ENCODE measurements around the gene GET3.

The GET3 gene

GRCh38 chr19:12727745-12728433 is 9.4 kb upstream of the GET3 start:
- H3K9ac ChIP-seq (ENCODE audit: low read length), result no peak overlapping the region
- TF ChIP-seq CTCF (IDR thresholded peaks at IDR 0.05; ENCODE audit: insufficient read depth, low read length, poor library complexity, severe bottlenecking), result no peak
- TF ChIP-seq EZH2phosphoT487 (conservative IDR thresholded peaks at IDR 0.05; ENCODE audit: low read length), result no peak
- H3K27me3 ChIP-seq (ENCODE audit: low read length), result no peaks in the 10 kb centered on the region
- H3F3A ChIP-seq (ENCODE audit: insufficient read depth), result peaks cover 13% of the 10 kb centered on the region
- H3K27ac ChIP-seq (ENCODE audit: low read depth, low read length), result no peak overlapping the region
- no peaks in the 10 kb centered on the region for H3K9me3 ChIP-seq (ENCODE audit: insufficient read depth, low read length)
- peaks cover 7% of the 10 kb centered on the region; the same call in 1 of the 2 replicates for H3K36me3 ChIP-seq (ENCODE audit: low read length)
- peaks cover 40% of the 10 kb centered on the region for H3K79me2 ChIP-seq (ENCODE audit: insufficient read depth, low read length)
- no peak overlapping the region for H2AFZ ChIP-seq (ENCODE audit: low read depth, low read length, severe bottlenecking)
- H3K4me2 ChIP-seq (ENCODE audit: low read depth, low read length, poor library complexity, severe bottlenecking), result no peak overlapping the region
- no peak overlapping the region for H3K4me3 ChIP-seq (ENCODE audit: insufficient read depth, low read length, poor library complexity, severe bottlenecking)
- H4K20me1 ChIP-seq (ENCODE audit: low read depth, low read length), result peaks cover 8% of the 10 kb centered on the region; the same call in 1 of the 2 replicates
- H3K9me2 ChIP-seq (replicated peaks; ENCODE audit: insufficient read depth, low read length), result no peaks in the 10 kb centered on the region

GRCh38 chr19:12730064-12730463 is 7.2 kb upstream of the GET3 start:
- Histone ChIP-seq H3K4me2 (ENCODE audit: low read depth, low read length, poor library complexity, severe bottlenecking) (no peak overlapping the region), H2AFZ (ENCODE audit: low read depth, low read length, severe bottlenecking) (no peak overlapping the region), H3F3A (ENCODE audit: insufficient read depth) (peaks cover 13% of the 10 kb centered on the region), H3K4me3 (ENCODE audit: insufficient read depth, low read length, poor library complexity, severe bottlenecking) (no peak overlapping the region), H3K9ac (ENCODE audit: low read length) (no peak overlapping the region), H3K27me3 (ENCODE audit: low read length) (no peaks in the 10 kb centered on the region), H4K20me1 (ENCODE audit: low read depth, low read length) (peaks cover 11% of the 10 kb centered on the region; the same call in 1 of the 2 replicates), H3K9me2 (replicated peaks; ENCODE audit: insufficient read depth, low read length) (no peaks in the 10 kb centered on the region), H3K9me3 (ENCODE audit: insufficient read depth, low read length) (no peaks in the 10 kb centered on the region), H3K27ac (ENCODE audit: low read depth, low read length) (no peak overlapping the region), H3K36me3 (ENCODE audit: low read length) (peaks cover 7% of the 10 kb centered on the region; the same call in 1 of the 2 replicates), H3K79me2 (ENCODE audit: insufficient read depth, low read length) (peaks cover 47% of the 10 kb centered on the region)
- TF ChIP-seq EZH2phosphoT487 (conservative IDR thresholded peaks at IDR 0.05; ENCODE audit: low read length) (no peak), CTCF (IDR thresholded peaks at IDR 0.05; ENCODE audit: insufficient read depth, low read length, poor library complexity, severe bottlenecking) (no peak)

- Histone ChIP-seq H3K79me2 (ENCODE audit: insufficient read depth, low read length) (peaks cover 47% of the 10 kb centered on the region), H3K36me3 (ENCODE audit: low read length) (peaks cover 7% of the 10 kb centered on the region; the same call in 1 of the 2 replicates), H3F3A (ENCODE audit: insufficient read depth) (peaks cover 17% of the 10 kb centered on the region), H3K27ac (ENCODE audit: low read depth, low read length) (no peak overlapping the region), H3K9ac (ENCODE audit: low read length) (no peak overlapping the region), H3K4me2 (ENCODE audit: low read depth, low read length, poor library complexity, severe bottlenecking) (no peak overlapping the region), H3K9me2 (replicated peaks; ENCODE audit: insufficient read depth, low read length) (no peaks in the 10 kb centered on the region), H4K20me1 (ENCODE audit: low read depth, low read length) (peaks cover 11% of the 10 kb centered on the region; the same call in 1 of the 2 replicates), H3K4me3 (ENCODE audit: insufficient read depth, low read length, poor library complexity, severe bottlenecking) (no peak overlapping the region), H2AFZ (ENCODE audit: low read depth, low read length, severe bottlenecking) (no peak overlapping the region), H3K27me3 (ENCODE audit: low read length) (no peaks in the 10 kb centered on the region), H3K9me3 (ENCODE audit: insufficient read depth, low read length) (no peaks in the 10 kb centered on the region)
- TF ChIP-seq EZH2phosphoT487 (conservative IDR thresholded peaks at IDR 0.05; ENCODE audit: low read length) (no peak), CTCF (IDR thresholded peaks at IDR 0.05; ENCODE audit: insufficient read depth, low read length, poor library complexity, severe bottlenecking) (no peak)
Observed at GRCh38 chr19:12731337-12731736, 6.0 kb upstream of the GET3 start.

All from SU-DHL-6 (cell line).